Breast epithelium (tissue), 3 donors: ENCODE measurements around the gene IFI30.

ENCODE experiments used
- POLR2A ChIP-seq: fragments of 450-650 bp; IDR thresholded peaks from one replicate; pipeline ENCODE4 v1.6.1; 2016; ENCODE audit warnings: antibody characterized with exemption, mild to moderate bottlenecking, moderate library complexity
- POLR2AphosphoS5 ChIP-seq, 3 donors: sonication (generic); formaldehyde crosslinking; IDR thresholded peaks; one replicate each; pipeline ENCODE4 v1.6.1; 2017; ENCODE audit warnings: antibody characterized with exemption in 3 of 3
- TF ChIP-seq, protein P1 (sequence below), 3 donors: fragments of 450-650 bp; IDR thresholded peaks; one replicate each; pipeline ENCODE4 v1.5.1; 2016 to 2017; ENCODE audit warnings: antibody characterized with exemption in 3 of 3, mild to moderate bottlenecking in 3 of 3, moderate library complexity in 3 of 3

DNA sequence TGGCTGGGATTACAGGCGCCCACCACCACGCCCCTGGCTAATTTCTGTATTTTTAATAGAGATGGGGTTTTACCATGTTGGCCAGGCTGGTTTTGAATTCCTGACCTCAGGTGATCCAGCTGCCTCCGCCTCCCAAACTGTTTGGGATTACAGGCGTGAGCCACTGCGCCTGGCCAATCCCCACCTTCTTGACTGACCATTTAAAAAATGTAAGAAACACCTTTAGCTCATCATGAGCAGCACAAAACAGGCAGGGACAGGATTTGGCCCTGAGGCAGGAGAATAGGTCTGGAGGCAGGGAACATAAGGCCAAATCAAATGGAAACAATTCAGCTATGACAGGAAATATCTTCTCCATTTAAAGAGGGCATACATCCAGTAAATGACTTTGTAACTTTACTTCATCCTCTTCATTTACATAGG is 18.0 kb downstream of the IFI30 start:
- TF ChIP-seq, protein P1, sequence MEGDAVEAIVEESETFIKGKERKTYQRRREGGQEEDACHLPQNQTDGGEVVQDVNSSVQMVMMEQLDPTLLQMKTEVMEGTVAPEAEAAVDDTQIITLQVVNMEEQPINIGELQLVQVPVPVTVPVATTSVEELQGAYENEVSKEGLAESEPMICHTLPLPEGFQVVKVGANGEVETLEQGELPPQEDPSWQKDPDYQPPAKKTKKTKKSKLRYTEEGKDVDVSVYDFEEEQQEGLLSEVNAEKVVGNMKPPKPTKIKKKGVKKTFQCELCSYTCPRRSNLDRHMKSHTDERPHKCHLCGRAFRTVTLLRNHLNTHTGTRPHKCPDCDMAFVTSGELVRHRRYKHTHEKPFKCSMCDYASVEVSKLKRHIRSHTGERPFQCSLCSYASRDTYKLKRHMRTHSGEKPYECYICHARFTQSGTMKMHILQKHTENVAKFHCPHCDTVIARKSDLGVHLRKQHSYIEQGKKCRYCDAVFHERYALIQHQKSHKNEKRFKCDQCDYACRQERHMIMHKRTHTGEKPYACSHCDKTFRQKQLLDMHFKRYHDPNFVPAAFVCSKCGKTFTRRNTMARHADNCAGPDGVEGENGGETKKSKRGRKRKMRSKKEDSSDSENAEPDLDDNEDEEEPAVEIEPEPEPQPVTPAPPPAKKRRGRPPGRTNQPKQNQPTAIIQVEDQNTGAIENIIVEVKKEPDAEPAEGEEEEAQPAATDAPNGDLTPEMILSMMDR (IDR thresholded peaks at IDR 0.05) = no peak
- TF ChIP-seq POLR2A = no peak
- no peak for TF ChIP-seq POLR2AphosphoS5 (IDR thresholded peaks at IDR 0.05)
